Panc1 (cell line): ENCODE results near the gene MRPS18A.

Experiments
- POLR2AphosphoS5 ChIP-seq: IDR thresholded peaks from 2 replicates; pipeline ENCODE4 v1.6.1; 2012; ENCODE audit warnings: mild to moderate bottlenecking, low read depth, low read length, moderate library complexity
- SIN3A ChIP-seq: IDR thresholded peaks from 2 replicates; pipeline ENCODE4 v1.6.1; 2012; ENCODE audit warnings: low read depth, mild to moderate bottlenecking, low read length, moderate library complexity, borderline replicate concordance; ENCODE audit not compliant: insufficient read depth
- TCF7L2 ChIP-seq: IDR thresholded peaks from 2 replicates; pipeline ENCODE4 v1.6.1; 2011; ENCODE audit warnings: mild to moderate bottlenecking, low read depth, low read length, inconsistent platforms
- TF ChIP-seq, protein P1 (sequence below): fragments of 450-650 bp; IDR thresholded peaks from 2 replicates; pipeline ENCODE4 v1.5.1; 2017; ENCODE audit warnings: mild to moderate bottlenecking
- TF ChIP-seq, protein P2 (sequence below), 2 experiments: IDR thresholded peaks; 2 replicates each; pipeline ENCODE4 v1.6.1; 2011 to 2012; ENCODE audit warnings: low read depth in 2 of 2, control low read depth in 1 of 2, low read length in 1 of 2, mild to moderate bottlenecking in 1 of 2, moderate library complexity in 1 of 2; ENCODE audit not compliant: insufficient read depth in 1 of 2

DNA sequence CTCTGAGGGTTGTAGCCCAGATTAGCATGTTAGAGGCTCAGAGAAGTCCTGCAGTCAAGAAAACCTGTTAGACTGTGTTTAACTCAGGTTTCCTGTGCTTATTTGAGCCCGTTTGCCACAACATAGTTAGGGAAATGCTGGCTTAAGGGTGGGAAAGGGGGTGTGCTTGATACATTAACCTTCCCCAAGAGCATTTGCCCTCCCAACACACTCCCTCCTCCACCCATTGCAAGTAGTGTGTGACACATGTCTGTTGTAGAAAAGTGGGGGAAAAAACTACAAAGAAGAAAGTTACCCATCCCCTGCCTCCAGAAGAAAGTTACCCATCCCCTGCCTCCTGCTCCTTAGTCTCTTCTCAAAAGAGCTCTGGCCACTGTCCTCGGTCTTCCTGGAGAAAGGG, 36.8 kb upstream of the MRPS18A start:
- TF ChIP-seq, protein P1, sequence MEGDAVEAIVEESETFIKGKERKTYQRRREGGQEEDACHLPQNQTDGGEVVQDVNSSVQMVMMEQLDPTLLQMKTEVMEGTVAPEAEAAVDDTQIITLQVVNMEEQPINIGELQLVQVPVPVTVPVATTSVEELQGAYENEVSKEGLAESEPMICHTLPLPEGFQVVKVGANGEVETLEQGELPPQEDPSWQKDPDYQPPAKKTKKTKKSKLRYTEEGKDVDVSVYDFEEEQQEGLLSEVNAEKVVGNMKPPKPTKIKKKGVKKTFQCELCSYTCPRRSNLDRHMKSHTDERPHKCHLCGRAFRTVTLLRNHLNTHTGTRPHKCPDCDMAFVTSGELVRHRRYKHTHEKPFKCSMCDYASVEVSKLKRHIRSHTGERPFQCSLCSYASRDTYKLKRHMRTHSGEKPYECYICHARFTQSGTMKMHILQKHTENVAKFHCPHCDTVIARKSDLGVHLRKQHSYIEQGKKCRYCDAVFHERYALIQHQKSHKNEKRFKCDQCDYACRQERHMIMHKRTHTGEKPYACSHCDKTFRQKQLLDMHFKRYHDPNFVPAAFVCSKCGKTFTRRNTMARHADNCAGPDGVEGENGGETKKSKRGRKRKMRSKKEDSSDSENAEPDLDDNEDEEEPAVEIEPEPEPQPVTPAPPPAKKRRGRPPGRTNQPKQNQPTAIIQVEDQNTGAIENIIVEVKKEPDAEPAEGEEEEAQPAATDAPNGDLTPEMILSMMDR = no peak
- TF ChIP-seq SIN3A = no peak
- no peak for TF ChIP-seq POLR2AphosphoS5
- TF ChIP-seq, protein P2, sequence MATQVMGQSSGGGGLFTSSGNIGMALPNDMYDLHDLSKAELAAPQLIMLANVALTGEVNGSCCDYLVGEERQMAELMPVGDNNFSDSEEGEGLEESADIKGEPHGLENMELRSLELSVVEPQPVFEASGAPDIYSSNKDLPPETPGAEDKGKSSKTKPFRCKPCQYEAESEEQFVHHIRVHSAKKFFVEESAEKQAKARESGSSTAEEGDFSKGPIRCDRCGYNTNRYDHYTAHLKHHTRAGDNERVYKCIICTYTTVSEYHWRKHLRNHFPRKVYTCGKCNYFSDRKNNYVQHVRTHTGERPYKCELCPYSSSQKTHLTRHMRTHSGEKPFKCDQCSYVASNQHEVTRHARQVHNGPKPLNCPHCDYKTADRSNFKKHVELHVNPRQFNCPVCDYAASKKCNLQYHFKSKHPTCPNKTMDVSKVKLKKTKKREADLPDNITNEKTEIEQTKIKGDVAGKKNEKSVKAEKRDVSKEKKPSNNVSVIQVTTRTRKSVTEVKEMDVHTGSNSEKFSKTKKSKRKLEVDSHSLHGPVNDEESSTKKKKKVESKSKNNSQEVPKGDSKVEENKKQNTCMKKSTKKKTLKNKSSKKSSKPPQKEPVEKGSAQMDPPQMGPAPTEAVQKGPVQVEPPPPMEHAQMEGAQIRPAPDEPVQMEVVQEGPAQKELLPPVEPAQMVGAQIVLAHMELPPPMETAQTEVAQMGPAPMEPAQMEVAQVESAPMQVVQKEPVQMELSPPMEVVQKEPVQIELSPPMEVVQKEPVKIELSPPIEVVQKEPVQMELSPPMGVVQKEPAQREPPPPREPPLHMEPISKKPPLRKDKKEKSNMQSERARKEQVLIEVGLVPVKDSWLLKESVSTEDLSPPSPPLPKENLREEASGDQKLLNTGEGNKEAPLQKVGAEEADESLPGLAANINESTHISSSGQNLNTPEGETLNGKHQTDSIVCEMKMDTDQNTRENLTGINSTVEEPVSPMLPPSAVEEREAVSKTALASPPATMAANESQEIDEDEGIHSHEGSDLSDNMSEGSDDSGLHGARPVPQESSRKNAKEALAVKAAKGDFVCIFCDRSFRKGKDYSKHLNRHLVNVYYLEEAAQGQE (IDR thresholded peaks at IDR 0.05; ENCODE audit: insufficient read depth in 1 of 2, low read depth in 2 of 2, low read length in 1 of 2) = no peak
- no peak for TF ChIP-seq TCF7L2
